C4-2B (cell line): ENCODE results near the gene PDE4D.
A peak's percentile ranks its signal among the peaks of the same experiment; 100 is the strongest.

ENCODE experiments used
- H3K27ac ChIP-seq: fragments of 450-650 bp; 2 replicates; pipeline ENCODE4 v1.5.1; 2017
- CTCF ChIP-seq: fragments of 450-650 bp; conservative IDR thresholded peaks from 2 replicates; pipeline ENCODE4 v1.5.1; 2017; ENCODE audit warnings: mild to moderate bottlenecking
- ZFX ChIP-seq: fragments of 450-650 bp; IDR thresholded peaks from 2 replicates; pipeline ENCODE4 v1.6.1; 2017

The PDE4D gene

GRCh38 chr5:59351076-59351794 lies 542.3 kb downstream of the PDE4D start:
- no peak overlapping the region for H3K27ac ChIP-seq
- TF ChIP-seq CTCF (no peak), ZFX (no peak)

DNA sequence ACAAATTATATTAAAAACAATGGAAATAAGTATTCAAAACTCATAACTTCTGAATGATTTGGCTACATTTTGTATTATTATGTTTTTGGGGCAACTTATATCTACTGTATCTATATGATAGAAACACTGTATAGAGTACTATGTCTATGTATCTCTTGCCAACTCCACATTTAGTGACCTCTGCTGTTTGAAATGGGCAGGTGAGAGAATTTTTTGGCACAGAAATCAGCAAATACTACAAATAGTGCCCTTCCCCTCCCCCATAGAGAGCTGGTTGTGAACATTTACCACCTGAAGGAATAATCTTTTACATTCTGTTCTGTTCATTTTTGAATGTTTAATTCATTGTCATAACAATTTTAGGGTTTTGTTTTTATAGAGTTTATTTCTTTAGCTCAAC lies 545.3 kb downstream of the PDE4D start:
- no peak overlapping the region for H3K27ac ChIP-seq
- TF ChIP-seq ZFX, result no peak
- peak; percentile 66 for TF ChIP-seq CTCF

- no peak overlapping the region for H3K27ac ChIP-seq
Measured at GRCh38 chr5:59346982-59347381, 546.5 kb downstream of the PDE4D start.

DNA sequence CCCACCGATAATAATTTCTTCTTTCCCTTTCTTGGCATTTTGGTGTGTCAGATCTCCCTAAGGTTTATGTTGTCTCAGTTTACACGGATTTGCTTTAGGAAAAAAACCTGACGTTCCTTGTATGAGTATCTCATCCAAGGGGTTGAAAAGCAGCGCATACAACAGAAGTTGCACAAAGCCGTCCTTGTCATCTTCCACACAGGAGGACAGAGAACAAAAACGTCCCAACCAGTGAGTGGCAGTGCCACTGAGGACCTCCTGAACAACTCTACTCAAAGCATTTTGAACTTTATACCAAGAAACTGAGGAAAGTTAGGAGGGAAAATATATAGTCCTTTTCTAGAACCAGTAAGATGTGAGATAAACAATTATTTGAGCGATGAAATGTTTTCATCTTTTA lies 547.0 kb downstream of the PDE4D start:
- TF ChIP-seq CTCF (no peak), ZFX (no peak)
- no peak overlapping the region for H3K27ac ChIP-seq

More at GRCh38 chr5:59346982-59347381, 546.5 kb downstream of the PDE4D start:
- TF ChIP-seq ZFX (no peak), CTCF (no peak)

DNA sequence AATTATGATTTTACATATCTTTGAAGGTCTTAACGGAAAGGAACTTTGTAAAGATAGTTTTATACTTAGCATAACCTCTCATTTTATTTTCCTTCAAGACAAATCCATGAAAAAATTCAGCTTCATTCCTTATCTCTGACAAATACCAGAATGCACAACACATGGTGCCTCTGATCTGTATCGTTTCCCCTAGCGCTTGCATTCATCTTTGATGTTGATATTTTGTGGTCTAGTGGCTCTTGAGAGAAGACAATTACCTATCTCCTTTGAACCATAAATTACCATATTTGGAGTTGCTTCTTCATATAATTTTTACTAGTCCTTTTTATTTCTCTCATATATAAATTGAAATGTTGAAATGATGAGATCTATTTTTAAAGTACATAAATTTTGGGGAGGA lies 551.3 kb downstream of the PDE4D start:
- TF ChIP-seq ZFX, result no peak
- no peak for TF ChIP-seq CTCF
- no peak overlapping the region for H3K27ac ChIP-seq

- TF ChIP-seq CTCF, result no peak
- TF ChIP-seq ZFX, result no peak
- no peak overlapping the region for H3K27ac ChIP-seq
Measured at GRCh38 chr5:59341760-59342159, 551.8 kb downstream of the PDE4D start.

- no peak overlapping the region for H3K27ac ChIP-seq
- TF ChIP-seq CTCF, result no peak
- no peak for TF ChIP-seq ZFX
Measured at GRCh38 chr5:59341155-59341554, 552.4 kb downstream of the PDE4D start.
